SK-N-MC (cell line): ENCODE data around the gene BARX1.
A peak's percentile ranks its signal among the peaks of the same experiment; 100 is the strongest.

Source experiments
- DNase-seq: peaks from one replicate; pipeline ENCODE4 v3.0.0-alpha.2; 2011; ENCODE audit warnings: low read depth, low spot score
- H3K27ac ChIP-seq: fragments of 200-600 bp; sonication (generic); 2 replicates; pipeline ENCODE4 v1.5.1; 2016; ENCODE audit warnings: mixed run types
- H3K36me3 ChIP-seq: fragments of 200-600 bp; sonication (generic); 2 replicates; pipeline ENCODE4 v1.6.1; 2017; ENCODE audit warnings: antibody characterized with exemption, low read length, mixed read lengths; ENCODE audit not compliant: insufficient read depth
- H3K4me3 ChIP-seq: fragments of 200-600 bp; sonication (generic); 2 replicates; pipeline ENCODE4 v1.5.1; 2016
- H3K9ac ChIP-seq: fragments of 200-600 bp; sonication (generic); 2 replicates; pipeline ENCODE4 v1.8.0; 2017; ENCODE audit warnings: mixed run types, mixed read lengths; ENCODE audit not compliant: insufficient read length
- H3K9me3 ChIP-seq: fragments of 200-600 bp; sonication (generic); 2 replicates; pipeline ENCODE4 v1.6.1; 2017; ENCODE audit warnings: low read depth, mild to moderate bottlenecking, antibody characterized with exemption, low read length, moderate library complexity, mixed read lengths
- EZH2 ChIP-seq: fragments of 200-600 bp; sonication (generic); IDR thresholded peaks from one replicate; pipeline ENCODE4 v1.6.1; 2017; ENCODE audit warnings: antibody characterized with exemption
- FOXP2 ChIP-seq: optimal IDR thresholded peaks from 2 replicates; pipeline ENCODE3; 2011; ENCODE audit warnings: mild to moderate bottlenecking, moderate library complexity; ENCODE audit not compliant: insufficient read depth; ENCODE audit errors: extremely low read length, control extremely low read depth
- POLR2AphosphoS5 ChIP-seq: IDR thresholded peaks from 2 replicates; pipeline ENCODE4 v1.6.1; 2012; ENCODE audit warnings: mild to moderate bottlenecking, low read depth, low read length, borderline replicate concordance

The BARX1 gene, protein sequence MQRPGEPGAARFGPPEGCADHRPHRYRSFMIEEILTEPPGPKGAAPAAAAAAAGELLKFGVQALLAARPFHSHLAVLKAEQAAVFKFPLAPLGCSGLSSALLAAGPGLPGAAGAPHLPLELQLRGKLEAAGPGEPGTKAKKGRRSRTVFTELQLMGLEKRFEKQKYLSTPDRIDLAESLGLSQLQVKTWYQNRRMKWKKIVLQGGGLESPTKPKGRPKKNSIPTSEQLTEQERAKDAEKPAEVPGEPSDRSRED

GRCh38 chr9:93955111-93955980 lies at the start of gene BARX1:
TSS of gene BARX1 (minus strand) at chr9:93955355. CDS start at chr9:93955146, 209 bp downstream.
- peak; percentile 59 for TF ChIP-seq EZH2
- no peak for TF ChIP-seq FOXP2
- TF ChIP-seq POLR2AphosphoS5 = no peak
- H3K36me3 ChIP-seq = no peaks in the 10 kb centered on the region
- peak within 1 kb of the TSS; percentile 76 for H3K4me3 ChIP-seq
- H3K9ac ChIP-seq = no peak within 1 kb of the TSS
- DNase-seq = no peak
- H3K9me3 ChIP-seq = no peaks in the 10 kb centered on the region
- H3K27ac ChIP-seq = no peak within 1 kb of the TSS

GRCh38 chr9:94002316-94003140 lies 47.4 kb upstream of the BARX1 start:
- Histone ChIP-seq H3K36me3 (no peaks in the 10 kb centered on the region), H3K4me3 (no peak overlapping the region), H3K9me3 (no peaks in the 10 kb centered on the region), H3K9ac (no peak overlapping the region), H3K27ac (no peak overlapping the region)
- DNase-seq = peak; percentile 48
- TF ChIP-seq EZH2 (no peak), POLR2AphosphoS5 (no peak), FOXP2 (no peak)

DNA sequence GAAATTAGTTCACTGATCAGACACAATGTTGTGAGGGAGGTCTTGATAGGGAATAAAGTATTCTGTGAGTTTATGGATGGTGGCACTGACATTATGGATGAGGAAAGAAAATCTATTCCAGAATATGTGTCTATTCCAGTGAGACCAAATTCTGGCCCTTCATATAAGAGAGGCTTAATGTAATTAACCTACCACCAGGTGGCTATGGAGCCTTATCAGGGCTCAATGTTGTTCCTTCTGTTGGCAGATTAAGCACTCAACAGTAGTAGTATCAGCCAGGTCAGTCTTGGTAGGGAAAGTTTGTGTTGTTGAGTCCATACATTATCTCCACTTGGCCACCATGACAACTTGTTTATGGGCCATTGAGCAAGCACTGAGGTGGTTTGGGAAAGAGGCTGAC lies 41.7 kb upstream of the BARX1 start:
- no peak overlapping the region for H3K27ac ChIP-seq
- H3K9me3 ChIP-seq = no peaks in the 10 kb centered on the region
- H3K4me3 ChIP-seq = no peak overlapping the region
- DNase-seq = no peak
- no peaks in the 10 kb centered on the region for H3K36me3 ChIP-seq
- TF ChIP-seq POLR2AphosphoS5 (no peak), FOXP2 (no peak), EZH2 (no peak)
- no peak overlapping the region for H3K9ac ChIP-seq

DNA sequence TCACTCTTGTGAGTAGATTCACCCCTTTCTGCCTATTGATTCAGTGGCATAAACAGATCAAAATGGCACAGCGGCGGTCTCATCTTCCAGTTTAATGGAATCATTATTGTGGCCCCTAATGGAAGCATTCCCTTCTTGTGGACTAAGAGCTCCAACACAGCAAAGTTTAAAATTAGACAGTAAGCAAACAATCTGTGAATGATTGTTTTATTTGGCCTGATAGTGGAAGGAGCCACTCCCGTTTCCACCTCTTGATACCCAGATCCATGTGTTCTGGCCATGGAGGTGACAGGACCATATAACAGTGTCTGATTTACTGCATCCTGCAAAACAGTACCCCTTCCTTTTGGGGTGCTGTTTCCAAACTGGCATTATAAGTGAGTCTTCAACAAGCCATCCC lies 41.2 kb upstream of the BARX1 start:
- Histone ChIP-seq H3K36me3 (no peaks in the 10 kb centered on the region), H3K27ac (no peak overlapping the region), H3K4me3 (no peak overlapping the region), H3K9ac (no peak overlapping the region), H3K9me3 (no peaks in the 10 kb centered on the region)
- no peak for DNase-seq
- TF ChIP-seq EZH2 (no peak), POLR2AphosphoS5 (no peak), FOXP2 (no peak)

DNA sequence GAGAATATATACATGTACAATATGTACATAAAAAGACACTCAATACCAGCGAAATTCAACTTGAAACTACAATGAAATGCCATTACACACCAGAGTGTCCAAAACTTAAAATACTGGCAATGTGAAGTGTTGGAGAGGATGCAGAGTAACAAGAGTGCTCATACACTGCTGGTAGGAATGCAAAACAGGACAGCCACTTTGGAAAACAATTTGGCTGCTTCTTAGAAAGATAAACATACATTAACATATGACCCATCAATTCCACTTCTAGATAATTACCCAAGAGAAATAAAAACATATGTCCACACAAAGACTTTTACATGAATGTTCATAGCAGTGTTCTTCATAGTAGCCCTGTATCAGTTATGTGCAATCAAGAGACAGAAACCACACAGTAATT lies 39.4 kb upstream of the BARX1 start:
- Histone ChIP-seq H3K9ac (no peak overlapping the region), H3K4me3 (no peak overlapping the region), H3K27ac (no peak overlapping the region), H3K9me3 (peaks cover 3% of the 10 kb centered on the region; the same call in 1 of the 2 replicates), H3K36me3 (no peaks in the 10 kb centered on the region)
- TF ChIP-seq POLR2AphosphoS5 (no peak), FOXP2 (no peak), EZH2 (no peak)
- no peak for DNase-seq

DNA sequence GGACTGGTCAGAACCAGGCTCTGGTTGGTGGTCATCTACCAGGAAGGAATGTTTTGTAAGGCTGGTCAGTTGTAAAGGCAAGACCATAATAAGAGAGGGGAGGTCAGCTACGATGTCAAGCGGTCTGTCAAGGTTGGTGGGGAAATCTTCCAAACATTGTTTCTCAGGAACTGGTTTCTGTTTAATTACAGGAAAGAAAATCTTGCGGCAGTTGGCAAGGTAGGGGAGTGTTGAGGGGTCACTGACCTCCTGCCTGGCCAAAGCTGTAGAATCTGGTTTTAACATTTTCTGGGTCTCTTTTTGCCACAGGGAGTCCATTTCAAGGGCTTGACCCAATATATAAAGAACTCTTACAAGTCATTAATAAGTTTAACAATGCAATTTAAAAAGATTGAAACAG lies 39.0 kb upstream of the BARX1 start:
- H3K36me3 ChIP-seq = no peaks in the 10 kb centered on the region
- peaks cover 3% of the 10 kb centered on the region; the same call in 1 of the 2 replicates for H3K9me3 ChIP-seq
- no peak for DNase-seq
- H3K9ac ChIP-seq = no peak overlapping the region
- H3K4me3 ChIP-seq = no peak overlapping the region
- H3K27ac ChIP-seq = no peak overlapping the region
- no peak for TF ChIP-seq POLR2AphosphoS5
- no peak for TF ChIP-seq FOXP2
- no peak for TF ChIP-seq EZH2

DNA sequence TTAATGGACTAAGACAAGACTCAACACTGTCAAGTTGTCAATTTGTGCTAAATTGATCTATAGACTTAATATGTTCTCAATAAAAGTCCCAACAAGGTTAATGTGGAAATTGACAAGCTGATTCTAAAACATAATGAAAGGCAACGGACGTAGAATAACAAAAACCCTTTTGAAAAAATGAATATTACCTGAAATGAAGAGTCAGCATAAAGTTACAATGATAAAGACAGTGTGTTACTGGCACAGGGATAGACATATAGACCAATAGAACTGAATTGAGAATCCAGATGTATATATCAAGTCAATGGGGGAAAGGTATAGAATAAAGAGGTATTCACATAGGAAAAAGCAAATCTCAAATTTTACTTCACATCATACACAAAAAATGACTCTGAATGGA lies 37.7 kb upstream of the BARX1 start:
- no peak for TF ChIP-seq POLR2AphosphoS5
- TF ChIP-seq EZH2 = no peak
- TF ChIP-seq FOXP2 = no peak
- Histone ChIP-seq H3K9me3 (peaks cover 3% of the 10 kb centered on the region; the same call in 1 of the 2 replicates), H3K4me3 (no peak overlapping the region), H3K9ac (no peak overlapping the region), H3K36me3 (no peaks in the 10 kb centered on the region), H3K27ac (no peak overlapping the region)
- no peak for DNase-seq

GRCh38 chr9:93990448-93990847 lies 35.3 kb upstream of the BARX1 start:
- Histone ChIP-seq H3K9ac (no peak overlapping the region), H3K27ac (no peak overlapping the region), H3K36me3 (no peaks in the 10 kb centered on the region), H3K9me3 (peaks cover 7% of the 10 kb centered on the region; the same call in 1 of the 2 replicates), H3K4me3 (no peak overlapping the region)
- TF ChIP-seq EZH2 (no peak), POLR2AphosphoS5 (no peak), FOXP2 (no peak)
- DNase-seq = no peak
